GM18520 (cell line): ENCODE data around the gene ARHGAP21.
"Not testable (repeated sequence)": the region's sequence is repeated elsewhere in the genome, so short reads cannot be mapped to it uniquely, and the experiment has no call there.

Experiments used
- ATAC-seq: cut with Tn5 transposase; IDR thresholded peaks from one replicate; pipeline ENCODE4 v1.9.1; 2021; ENCODE audit not compliant: unreplicated experiment

Gene ARHGAP21

DNA sequence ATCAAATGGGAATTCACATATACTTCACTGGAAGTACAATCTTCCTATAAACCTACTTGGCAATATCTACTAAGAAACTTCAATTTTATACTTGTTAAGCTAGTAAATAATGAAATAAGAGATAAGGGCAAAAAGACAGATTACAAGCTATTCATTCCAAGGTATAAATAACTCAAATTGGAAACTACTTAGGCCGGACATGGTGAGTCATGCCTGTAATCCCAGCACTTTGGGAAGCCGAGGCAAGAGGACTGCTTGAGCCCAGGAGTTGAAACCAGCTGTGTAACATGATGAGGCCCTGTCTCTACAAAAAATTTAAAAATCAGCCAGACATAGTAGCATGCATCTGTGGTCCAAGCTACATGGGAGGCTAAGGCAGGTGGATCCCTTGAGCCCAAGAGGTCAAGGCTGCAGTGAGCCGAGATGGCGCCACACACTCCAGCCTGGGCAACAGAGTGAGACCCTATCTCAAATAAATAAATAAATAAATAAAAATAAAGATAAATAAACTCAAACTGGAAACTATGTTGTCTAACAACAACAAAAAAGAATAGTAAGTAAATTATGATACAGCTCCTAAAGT lies 37.6 kb downstream of the ARHGAP21 start:
- no peak for ATAC-seq

DNA sequence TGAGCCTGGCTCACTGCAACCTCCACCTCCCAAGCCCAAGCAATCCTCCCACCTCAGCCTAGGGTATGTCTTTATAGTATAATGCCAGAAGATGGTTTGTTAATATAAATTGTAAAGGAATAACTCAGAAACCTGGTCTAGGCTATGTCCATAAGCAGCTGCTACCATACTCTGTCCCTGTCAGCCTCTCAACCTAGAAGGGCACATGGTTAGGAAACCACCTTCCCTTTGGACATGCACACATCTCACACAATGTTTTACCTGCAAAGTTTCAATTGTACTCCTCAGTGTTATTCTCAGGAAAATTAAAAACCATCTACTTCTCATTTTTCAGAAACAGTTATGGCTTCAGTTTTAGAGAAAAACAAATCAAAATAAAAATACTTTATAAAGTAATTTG lies 40.1 kb downstream of the ARHGAP21 start:
- ATAC-seq: no peak

DNA sequence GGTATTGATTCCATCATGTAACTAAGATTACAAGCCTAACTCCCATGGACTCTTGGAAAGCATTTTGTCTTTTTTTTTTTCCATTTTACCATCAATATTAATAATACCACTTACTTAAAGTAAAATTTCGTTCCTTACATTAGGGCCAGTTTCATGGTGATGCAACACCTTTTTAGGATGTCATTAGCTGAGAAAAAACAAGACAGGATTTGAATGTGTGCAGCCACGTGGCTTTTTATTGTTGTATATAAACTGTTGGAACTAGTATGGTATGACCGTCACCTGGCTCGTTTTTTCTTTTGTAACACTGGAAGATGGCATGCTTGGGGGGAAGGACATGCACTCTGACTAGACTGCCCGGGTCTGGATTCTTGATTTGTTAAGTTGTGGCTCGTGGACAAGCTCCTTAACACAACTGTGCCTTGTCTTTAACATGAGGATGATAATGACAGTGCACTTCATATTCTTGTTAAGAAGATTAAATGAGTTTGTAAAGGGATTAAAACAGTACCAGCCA lies 42.1 kb downstream of the ARHGAP21 start:
- ATAC-seq: no peak

DNA sequence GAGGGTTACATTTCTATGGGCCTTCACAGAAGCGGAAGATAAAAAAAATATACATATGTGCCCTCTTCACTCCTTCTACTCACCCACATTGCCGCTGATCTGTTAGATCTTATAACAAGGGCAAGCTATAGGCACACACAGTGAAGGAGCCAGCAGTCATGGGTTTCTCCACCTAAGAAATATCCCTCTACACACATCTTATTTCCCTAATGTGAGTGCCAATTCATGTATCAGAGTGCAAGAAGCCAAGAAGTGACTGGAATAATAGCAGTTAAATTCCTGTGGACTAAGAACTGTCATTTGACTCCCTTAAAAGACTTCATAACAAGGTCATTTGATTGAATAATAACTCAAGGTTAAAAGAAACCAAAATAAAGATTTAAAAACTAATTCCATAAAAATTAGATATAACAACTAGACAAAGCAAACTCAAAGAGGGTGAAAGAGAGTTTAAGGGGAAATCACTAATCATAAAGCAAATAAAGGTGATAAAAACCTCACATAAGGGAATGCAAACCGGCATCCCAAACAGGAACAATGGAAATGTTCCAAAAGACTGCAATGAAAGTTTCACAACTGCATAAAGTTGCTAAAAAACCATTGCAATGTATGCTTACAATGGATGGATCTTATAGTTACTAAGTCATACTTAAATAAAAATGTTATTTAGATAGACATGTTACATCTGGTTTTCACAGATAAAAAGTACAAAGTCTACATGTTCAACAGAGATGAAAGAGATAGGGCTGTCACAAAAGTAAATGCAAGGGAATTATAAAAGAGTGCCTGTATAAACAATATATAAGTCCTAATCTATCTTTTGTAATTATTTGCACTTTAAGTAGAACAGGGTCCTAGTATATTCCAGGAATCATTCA lies 42.8 kb downstream of the ARHGAP21 start:
- ATAC-seq: no peak

DNA sequence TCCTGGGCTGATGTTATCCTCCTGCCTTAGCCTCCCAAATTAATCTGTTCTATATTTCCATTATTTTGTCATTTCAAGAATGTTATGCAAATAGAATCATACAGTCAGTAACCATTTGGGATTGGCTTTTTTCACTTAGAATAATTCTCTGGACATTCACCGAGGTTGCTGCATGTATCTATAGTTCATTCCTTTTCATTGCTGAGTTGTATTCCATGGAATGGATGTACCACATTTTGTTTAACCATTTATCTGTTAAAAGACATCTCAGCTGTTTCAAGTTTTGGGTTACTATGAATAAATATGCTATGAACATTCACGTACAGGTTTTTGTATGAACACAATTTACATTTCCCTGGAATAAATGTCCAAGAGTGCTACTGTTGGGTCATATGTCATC lies 44.9 kb downstream of the ARHGAP21 start:
- ATAC-seq: no peak

DNA sequence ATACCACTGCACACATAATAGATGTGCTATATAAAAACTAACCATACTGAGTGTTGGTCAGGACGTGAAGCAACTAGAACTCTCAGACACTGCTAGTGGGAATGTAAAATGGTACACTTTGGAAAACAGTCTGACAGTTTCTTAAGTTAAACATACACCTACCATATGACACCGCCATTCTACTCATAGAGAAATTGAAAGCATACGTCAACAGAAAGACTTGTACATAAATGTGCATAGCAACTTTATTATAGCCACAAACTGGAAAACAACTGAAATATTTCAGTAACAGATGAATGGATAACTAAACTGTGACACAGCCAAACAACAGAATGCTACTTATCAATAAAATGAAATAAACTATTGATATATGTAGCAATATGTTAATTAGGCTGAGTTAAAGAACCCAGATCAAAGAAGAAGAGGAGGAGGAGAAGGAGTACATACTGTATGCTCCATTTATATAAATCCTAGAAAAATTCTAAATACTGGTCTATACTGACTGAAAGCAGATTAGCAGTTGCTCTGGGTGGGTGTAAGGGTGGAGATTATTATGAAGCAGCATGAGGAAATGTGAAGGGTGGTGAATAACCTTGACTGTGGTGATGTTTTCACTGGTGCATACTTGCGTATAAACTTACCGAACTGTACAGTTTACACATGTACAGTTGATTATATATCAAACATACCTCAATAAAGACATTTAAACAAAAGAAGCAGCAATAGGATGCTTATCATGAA lies 48.6 kb downstream of the ARHGAP21 start:
- peak; percentile 70 for ATAC-seq

DNA sequence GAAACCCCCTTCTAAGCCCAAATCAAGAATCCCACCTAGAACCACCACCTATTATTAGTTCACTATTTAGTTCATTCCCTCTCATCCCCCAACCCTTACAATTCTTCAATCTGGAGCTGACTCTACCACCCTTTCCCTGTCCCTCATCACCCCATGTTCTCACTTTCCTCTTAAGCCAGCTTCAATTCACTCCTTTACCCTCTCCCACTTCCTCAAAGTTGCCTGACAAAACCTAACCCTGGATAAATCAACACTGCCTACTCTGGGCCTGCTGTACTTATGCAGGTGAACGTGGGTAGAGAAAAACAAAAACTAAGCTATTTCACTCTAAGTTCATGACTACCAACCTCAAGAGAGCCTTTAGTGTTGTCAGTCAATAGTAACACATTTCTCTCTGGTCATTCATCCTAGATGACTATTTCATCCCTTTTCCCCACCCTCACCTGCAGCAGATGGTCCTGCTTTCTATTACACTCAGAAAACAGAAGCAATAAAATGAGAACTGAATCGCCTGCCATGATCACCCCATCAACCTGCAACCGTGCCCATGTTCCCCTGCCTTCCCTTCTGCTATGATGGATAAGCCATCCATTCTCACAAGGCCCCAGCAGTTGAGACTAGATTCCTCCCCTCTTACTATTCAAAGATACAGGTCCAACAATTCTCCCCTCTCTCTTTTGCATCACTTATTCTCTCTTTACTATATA lies 52.6 kb downstream of the ARHGAP21 start:
- ATAC-seq: no peak

DNA sequence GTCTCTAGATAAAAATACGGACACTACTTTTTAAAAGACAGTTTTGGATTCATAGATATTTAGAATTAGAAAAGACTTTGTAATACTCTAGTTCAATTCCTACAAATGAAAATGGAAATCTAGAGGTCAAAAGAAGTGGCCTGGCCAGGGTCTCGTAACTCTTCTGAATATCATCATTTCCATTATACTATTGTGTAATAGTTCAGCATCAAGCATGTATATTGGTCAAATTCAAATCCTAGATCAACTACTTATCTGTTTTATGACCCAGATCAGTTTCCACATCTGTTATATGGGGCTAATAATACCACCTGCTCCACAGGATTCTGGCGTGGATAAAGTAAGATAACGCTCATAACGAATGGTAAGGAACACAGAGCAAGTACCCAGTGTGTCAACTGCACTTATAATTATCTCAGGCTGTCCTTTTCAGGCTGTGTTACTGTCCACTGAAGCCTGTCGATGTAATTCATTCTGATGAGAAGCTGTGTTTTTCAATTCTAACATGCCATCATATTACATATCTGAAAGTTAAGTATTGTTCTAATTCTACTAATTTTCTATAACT lies 54.3 kb downstream of the ARHGAP21 start:
- no peak for ATAC-seq

DNA sequence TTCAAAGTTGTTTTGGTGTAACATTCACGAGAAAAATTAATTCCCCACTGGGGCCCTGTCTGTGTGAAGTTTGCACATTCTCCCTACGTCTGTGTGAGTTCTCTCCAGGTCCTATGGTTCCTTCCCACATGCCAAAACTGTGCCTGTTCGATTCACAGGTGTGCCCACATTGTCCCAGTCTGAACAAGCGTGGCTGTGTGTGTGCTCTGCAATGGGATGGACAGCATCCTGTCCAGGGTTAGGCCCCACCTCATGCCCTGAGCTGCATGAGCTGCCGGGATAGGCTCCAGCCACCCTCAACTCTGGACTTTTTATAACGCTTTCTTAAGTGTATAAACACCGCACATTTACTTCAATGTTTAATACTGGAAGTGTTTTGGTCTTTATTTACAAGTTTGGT lies 55.4 kb downstream of the ARHGAP21 start:
- ATAC-seq: no peak

DNA sequence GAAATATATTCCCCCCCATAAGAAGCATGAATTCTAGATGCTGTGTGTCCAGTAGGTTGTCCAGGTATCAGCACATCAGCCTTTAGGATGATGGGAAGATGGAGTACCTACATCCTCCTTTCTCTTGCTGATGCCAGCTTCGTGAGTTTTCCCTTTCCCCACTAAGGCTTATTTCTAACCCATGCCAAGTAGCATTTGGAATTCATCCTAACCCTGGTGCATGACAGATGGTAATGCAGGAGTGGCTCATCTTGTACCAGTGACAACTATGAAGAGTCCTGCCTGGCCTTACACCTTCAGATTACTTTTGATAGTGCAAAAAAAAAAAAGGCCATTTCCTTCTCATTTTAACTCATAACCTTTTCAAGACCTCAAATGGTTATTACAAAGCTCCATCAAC lies 58.7 kb downstream of the ARHGAP21 start:
- no peak for ATAC-seq

DNA sequence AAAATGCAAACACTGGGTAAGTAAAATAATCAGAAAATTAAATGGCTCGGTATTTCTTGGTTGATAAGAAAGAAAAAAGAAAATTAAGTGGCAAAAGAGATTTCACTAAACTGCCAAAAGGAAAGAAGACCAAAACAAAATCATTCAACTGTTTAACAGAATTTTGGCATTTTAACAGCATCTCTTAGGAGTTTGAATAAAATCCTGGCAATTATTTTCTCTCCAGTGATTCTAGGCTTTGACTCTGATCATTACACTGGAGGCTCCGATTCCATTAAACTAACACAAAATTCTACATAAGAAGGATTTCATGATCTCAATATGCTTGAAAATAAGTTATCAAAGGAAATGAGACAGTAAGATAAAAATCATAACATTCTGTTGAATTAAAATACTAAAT lies 62.3 kb downstream of the ARHGAP21 start:
- ATAC-seq: no peak

DNA sequence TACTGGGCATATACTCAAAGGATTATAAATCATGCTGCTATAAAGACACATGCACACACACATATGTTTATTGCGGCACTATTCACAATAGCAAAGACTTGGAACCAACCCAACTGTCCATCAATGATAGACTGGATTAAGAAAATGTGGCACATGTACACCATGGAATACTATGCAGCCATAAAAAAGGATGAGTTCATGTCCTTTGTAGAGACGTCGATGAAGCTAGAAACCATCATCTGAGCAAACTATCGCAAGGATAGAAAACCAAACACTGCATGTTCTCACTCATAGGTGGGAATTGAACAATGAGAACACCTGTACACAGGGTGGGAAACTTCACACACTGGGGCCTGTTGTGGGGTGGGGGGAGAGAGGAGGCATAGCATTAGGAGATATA lies 65.4 kb downstream of the ARHGAP21 start:
- not testable (repeated sequence) for ATAC-seq

DNA sequence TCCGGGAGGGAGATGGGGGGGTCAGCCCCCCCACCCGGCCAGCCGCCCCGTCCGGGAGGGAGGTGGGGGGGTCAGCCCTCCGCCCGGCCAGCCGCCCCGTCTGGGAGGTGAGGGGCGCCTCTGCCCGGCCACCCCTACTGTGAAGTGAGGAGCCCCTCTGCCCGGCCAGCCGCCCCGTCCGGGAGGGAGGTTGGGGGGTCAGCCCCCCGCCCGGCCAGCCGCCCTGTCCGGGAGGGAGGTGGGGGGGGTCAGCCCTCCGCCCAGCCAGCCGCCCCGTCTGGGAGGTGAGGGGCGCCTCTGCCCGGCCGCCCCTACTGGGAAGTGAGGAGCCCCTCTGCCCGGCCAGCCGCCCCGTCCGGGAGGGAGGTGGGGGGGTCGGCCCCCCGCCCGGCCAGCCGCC lies 67.4 kb downstream of the ARHGAP21 start:
- not testable (repeated sequence) for ATAC-seq

DNA sequence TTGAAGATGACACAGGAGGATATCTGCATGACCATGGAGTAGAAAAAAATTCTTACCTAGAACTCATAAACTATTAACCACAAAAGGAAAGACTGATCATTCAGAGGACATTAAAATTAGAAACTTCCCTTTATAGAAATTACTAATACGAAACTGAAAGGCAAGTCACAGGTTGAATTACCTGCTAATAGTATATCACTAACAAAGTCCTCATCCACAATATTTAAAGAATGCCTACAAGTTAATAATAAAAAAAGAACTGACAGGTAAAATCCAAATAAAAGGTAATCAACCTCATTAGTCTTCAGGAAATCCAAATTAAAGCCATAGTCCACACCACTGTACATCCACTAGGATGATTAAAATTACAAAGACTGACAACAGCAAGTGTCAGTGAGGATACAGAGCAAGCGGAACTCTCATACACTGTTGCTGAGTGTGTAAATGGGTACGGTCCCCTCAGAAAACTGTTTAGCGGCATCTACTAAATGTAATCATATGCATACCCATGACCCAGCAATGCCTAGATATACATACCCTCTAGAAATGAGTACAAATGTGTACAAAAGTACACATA lies 71.2 kb downstream of the ARHGAP21 start:
- peak; percentile 73 for ATAC-seq

DNA sequence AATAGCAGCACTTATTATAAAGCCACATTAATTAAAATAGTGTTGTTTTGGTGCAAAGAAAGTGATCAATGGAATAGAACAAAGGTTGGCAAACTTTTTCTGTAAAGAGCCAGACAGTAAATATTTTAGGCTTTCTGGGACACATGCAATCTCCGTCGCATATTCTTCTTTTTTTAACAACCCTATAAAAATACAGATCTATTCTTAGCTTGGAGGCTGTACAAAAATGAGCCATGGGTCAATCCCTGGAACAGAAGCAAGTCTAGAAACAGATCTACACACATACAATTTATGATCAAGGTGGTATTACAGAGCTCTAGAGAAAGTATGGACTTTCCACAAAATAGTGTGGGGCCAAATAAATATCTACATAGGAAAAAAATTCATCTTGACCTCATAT lies 71.8 kb downstream of the ARHGAP21 start:
- ATAC-seq: no peak

DNA sequence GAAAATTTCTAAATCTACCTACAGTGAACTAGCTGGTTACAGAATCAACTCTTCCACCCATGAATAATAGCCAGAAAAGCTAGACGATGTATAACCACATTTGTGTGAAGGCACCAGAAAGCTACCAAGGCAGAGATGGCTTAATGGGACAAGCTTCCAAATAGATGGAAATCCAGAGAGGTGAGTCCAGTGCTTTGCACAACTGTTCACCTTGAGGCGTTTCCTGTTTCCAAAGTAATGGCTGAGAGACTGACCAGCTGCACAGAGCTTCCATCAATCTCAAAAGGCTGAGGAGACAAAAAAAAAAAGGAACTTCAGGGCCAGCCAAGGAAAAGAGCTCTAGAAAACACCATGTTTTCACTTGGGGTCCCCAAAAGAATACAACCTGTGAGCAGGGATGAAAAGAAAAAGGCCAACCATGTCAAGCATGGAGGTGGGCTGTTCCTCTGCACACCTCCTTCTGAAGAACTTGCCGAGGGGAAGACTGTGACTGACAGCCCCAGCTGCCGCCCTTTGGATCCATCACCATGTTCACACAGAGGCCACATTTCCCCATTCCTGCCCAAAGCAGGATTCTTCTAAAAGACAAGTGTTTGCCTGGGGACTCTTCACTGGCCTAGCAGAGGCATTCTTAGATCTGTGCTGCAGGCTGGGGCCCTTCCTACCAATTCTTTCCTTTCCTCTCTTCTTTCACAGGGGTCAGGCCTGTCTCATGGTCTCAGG lies 72.9 kb downstream of the ARHGAP21 start:
- no peak for ATAC-seq

DNA sequence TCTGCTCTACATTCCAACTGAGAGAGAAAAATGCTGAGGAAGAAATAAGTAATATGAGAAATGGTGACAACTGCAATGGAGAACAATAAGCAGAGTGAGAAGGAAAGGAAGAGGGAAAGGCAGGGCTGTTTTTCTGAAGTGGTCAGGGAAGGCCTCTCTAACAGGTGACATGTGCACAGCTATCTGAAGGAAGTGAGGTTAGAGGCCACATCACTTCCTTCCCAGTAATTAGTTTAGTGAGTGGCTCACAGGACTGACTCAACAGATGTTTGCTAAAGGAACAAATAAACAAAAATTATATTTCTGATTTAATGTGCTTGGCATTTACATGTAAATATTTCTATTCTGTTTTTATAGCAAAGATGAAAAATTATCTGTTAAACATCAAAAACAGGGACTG lies 77.9 kb downstream of the ARHGAP21 start:
- ATAC-seq: no peak

DNA sequence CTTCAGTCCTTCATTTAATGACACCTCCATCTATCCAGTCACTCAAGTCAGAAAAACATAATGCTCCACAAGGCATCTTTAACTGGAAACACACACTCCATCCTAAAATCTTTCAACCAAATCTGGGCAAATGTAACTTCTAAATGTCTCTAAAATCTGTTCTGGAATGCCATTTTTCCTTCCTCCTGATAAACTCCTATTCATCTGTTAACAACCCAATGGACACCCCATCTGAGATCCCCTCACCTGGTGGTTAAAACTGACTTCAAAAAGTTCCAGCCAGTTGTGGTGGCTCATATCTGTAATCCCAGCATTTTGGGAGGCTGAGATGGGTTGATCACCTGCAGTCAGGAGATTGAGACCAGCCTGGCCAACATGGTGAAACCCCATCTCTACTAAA lies 78.7 kb downstream of the ARHGAP21 start:
- ATAC-seq: no peak

DNA sequence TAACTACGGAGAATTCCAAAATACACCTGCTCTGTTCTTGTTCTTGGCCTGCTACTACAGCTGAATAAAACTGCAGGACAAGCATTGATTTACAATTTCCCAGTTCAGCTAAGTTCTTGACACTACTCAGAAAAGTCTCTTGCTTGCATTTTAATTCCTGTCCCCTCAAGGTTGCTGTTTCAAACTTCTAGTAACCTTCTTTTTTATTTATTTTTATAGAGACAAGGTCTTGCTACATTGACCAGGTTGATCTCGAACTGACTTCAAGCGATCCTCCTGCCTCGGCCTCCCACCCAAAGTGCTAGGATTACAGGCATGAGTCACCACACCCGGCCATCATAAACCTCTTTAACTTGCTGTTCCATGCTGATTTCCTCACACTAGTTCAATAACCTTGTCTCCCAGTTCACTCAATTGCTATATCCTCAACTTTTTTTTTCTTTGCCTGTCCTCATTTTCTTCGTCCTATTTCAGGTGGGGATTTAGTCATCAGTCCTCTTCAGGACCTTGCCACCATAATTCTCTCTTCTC lies 79.9 kb downstream of the ARHGAP21 start:
- no peak for ATAC-seq
